GM21515 (cell line): ENCODE data around the gene METTL22.
A peak's percentile ranks its signal among the peaks of the same experiment; 100 is the strongest.

Source experiments
- ATAC-seq: cut with Tn5 transposase; IDR thresholded peaks from one replicate; pipeline ENCODE4 v1.9.1; 2021; ENCODE audit not compliant: unreplicated experiment

The METTL22 gene

DNA sequence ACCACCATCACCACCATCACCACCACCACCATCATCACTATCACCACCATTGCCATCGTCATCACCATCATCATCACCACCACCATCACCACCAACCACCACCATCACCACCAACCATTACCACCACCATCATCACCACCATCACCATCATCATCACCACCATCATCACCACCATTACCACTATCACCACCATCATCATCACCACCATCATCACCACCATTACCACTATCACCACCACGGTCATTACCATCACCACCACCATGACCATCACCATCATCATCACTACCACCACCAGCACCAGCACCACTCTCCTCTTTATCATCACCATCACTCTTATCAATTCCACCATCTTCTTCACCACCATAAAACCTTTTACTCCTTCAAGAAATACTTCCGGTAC lies 30.0 kb upstream of the METTL22 start:
- ATAC-seq, result no peak

- no peak for ATAC-seq
These were observed 27.3 kb upstream of the METTL22 start for GRCh38 chr16:8594149-8594666.

DNA sequence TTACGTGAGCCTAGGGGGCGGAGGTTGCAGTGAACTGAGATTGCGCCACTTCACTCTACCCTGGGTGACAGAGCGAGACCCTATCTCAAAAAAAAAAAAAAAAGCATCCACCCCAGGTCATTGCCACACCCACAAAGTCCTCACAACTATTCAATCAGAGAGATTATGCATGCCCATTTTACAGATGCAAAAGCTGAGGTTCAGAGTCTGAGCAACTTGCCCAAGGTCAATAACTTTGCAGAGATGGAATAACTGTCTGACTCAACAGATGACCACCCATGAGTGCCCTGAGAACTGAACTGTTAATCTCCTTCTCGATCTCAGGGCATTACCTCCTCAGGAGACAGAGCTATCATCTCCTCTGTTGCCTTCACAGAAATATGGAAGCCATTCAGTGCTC lies 25.7 kb upstream of the METTL22 start:
- ATAC-seq, result no peak

DNA sequence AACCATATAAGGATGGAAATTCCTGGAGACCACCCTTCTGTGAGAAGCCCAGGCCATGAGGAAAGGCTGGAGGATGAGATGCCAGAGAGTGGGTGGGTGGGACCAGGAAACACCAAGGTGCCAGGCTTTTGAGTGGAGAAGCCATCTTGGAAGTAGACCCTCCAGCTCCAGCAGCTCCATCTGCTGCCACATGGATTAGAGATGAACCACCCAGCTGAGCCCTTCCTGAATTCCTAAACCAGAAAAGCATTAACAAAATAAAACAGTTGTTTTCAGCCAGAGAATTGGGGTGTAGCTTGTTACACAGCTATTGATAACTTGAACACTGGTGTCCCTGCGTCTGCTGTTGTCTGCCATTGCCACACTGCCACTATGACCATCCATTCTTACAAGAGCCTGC lies 24.9 kb upstream of the METTL22 start:
- ATAC-seq, result no peak

GRCh38 chr16:8600144-8600775 lies 21.2 kb upstream of the METTL22 start:
- ATAC-seq, result no peak

- ATAC-seq, result no peak
These were observed 15.9 kb upstream of the METTL22 start for GRCh38 chr16:8605554-8605953.

DNA sequence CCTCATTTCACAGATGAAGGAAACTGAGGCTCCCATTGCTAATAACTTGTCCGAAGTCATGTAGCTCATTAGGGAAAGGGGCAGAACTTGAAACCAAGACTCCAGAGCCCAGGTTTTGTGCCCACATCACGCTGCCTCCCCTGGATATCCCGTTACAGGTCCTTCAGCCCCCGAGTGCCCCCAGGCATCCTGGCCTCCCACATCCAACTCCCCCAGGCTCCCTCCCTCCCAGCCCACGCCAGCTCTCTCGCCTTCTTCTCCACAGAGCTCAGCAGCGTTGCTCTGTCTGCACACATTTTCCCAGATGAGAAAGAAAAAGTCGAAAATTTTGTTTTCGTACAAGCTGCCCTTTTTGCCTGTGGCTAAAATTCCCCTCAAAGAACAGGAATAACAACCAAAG lies 14.3 kb upstream of the METTL22 start:
- no peak for ATAC-seq

DNA sequence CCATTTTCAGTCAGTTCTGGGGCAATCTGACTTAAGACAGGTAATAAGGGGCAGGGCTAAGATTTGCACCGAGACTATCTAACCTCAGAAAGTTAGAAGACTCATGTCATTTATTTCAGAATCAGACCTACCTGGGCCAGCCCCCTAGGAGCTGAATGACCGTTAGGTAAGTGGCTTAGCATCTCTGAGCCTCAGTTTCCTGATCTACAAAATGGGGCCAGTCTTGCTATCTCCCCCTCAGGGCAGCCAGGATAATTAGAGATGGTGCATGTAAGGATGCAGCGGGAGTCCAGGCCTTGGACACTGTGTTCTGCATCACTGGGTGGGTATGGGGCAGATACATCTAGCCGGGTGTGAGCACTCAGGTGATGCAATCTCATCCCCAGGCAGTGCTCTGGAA lies 10.4 kb upstream of the METTL22 start:
- no peak for ATAC-seq

DNA sequence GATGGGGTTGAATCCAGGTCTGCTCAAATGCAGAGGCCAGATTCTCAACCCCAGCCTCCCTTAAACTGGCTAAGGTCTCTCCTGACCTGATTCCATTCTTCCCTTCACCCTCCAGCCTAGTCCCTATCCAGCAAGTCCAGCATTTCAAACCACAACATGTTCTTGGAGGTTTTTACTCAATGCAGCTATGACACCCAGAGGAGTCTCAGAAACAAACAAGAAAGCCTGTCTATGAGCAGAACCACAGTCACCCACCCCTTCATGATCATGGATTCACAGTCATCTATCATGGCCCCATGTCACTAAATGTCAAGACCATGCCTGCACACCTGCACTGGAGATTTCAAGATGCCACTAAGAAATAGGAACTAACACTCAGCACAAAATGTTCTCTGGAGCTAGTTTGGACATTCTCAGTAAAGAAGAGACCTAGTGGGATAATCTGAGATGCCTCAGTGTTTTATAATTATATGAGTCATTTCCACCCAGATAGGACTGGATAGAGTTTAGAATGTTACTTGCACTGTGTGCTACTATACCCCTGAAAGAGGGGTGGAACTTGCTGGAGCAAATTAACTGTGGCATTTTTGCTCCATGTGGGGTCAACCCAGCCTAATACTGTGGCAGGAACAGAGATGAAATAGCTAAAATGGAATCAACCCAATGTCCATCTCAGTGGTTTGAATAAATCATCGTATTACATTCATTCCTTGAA lies 9.5 kb upstream of the METTL22 start:
- ATAC-seq, result no peak

GRCh38 chr16:8614435-8615029 lies 7.0 kb upstream of the METTL22 start:
- no peak for ATAC-seq

DNA sequence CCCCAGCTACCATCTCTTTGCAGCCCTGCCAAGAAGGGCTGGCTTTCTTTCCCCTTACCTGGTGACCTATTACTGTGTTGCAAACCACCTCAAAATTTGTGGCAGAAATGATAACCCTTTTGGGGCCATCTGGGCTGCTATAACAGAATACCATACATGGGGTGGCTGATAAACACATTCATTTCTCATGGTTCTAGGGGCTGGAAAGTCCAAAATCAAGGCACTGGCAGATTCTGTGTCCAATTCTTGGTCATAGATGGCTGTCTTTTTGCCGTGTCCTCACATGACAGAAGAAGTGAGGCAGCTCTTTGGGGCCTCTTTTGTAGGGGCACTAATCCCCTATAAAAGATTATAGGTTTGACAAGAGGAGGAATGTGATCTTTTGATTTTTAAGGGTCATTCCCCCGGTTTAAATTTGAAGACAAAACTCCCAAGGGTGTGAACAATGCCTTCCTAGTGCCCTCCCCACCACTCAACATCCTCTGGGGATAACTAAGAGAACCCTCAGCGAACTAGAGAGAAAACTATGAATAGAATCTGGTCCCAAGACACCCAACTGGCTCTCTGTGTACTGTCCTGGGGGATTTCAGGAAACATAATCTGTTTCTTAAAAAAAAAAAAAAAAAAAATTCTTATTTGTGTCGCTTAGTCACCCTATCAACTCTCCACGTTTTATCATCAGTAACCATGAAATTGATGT lies 1.7 kb upstream of the METTL22 start:
- no peak for ATAC-seq

- no peak for ATAC-seq
These were observed 963 bp upstream of the METTL22 start for GRCh38 chr16:8620535-8620934.

DNA sequence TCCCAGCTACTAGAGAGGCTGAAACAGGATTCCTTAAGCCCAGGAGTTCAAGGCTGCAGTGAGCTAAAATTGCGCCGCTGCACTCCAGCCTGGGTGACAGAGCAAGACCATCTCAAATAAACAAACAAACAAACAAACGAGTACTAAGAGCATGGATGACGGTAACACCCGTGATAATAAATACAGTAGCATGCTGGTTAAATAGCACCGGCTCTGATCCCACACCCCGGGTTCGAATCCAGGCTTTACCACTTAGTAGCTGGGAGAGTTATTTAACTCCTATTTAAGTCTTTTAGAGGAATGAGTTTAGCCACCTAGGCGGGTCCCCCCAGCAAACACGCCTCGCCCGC lies 301 bp upstream of the METTL22 start:
- ATAC-seq, result no peak

DNA sequence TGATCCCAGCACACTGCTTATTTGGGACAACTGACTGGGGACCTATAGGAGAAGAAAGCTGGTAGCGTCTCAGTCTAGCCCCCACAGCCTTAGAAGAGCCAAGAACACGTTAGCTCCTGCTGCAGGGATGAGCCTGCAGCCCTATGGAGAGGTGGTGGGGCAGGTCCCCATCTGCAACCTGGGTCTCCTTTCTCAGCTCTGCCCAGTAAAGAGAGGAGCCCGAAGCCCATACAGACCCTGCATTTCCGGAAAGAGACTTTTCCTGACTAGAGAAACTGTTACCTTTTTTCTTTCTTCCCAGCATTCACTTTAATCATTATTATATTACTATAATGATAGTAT lies 788 bp downstream of the METTL22 start:
- ATAC-seq, result peak; percentile 17

DNA sequence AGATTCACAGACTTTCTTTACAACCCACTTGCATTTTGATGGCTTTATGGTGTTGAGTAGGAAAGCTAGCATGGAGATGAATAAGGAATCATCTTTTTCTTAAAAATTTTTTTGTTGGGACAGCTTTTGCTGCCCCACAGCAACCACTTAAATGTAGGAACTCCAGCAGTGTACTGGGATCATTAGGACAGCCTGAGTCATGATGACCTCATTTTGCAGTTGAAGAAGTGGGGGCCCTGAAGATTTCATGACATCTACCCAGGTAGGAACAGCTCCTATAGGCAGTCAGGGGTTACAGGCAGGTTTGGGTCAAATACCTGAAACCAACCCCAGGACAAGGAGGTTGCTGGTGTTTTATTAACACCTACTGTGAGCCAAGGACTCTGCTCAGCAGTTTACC lies 2.1 kb downstream of the METTL22 start:
- no peak for ATAC-seq

DNA sequence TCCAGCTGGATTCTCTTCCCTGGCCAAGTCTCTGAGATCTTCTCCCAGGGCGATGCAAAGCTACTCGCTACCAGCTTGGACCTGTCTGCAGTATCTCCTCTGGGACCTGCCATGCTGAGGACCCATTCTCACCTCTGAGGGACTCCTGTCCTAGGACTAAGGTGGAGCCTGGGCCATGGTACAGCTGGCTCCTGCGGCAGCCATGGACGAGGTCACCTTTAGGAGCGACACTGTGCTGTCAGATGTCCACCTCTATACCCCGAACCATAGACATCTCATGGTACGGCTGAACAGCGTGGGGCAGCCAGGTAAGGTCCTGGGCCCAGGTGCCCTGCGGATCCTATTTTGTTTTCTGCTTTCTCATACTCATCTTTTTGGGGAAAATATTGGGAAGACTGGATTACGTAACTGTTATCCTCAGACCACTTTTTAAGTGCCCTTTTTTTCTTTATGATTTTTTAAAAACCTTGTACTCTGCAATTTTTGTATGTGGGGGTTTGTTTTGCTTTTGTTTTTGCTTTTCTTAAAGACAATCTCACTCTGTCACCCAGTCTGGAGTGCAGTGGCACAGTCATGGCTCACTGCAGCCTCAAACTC lies 4.1 kb downstream of the METTL22 start:
- ATAC-seq, result no peak

DNA sequence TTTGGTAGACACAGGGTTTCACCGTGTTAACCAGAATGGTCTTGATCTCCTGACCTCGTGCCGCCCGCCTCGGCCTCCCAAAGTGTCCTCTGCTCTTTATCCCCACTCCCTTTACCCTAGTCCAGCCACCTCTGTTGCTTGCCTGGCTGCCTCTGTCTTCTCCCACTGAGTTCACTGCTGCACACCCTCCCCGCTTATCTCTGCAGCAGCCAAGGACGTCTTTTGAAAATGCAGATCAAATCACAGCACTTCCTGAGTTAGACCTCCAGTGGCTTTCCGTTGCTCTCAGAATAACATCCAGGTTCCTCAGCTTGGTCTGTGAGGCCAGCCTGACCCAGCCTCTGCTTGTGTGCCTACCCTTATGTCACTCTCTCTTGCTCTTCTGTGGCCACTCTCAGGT lies 5.4 kb downstream of the METTL22 start:
- ATAC-seq, result no peak

DNA sequence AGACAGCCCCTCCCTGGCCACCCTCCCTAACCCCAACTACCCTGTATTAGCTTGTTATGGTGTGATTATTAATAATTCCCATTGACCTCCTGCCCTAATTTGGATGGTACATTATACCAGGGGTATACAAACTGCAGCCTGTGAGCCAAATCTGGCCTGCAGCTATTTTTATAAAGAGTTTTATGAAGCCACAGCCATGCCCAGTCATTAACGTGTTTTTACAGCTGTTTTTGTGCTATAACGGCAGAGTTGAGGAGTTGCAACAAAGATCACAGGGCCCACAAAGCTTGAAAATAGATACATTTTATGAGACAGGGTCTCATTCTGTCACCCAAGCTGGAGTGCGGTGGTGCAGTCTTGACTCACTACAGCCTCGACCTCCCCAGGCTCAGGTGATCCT lies 6.0 kb downstream of the METTL22 start:
- no peak for ATAC-seq

- ATAC-seq, result no peak
These were observed 7.7 kb downstream of the METTL22 start for GRCh38 chr16:8628981-8629725.

GRCh38 chr16:8630255-8630953 lies 8.9 kb downstream of the METTL22 start:
- no peak for ATAC-seq
